Lung (tissue), 12 donors: Measurements from ENCODE around the gene SORL1. TPM values are rescaled to one million over a fixed set of nuclear protein-coding genes. Genes with fewer than 3 reads are reported as not detected.
A peak's percentile ranks its signal among the peaks of the same experiment; 100 is the strongest.

Experiments
- ATAC-seq: fragments of 200-7000 bp; cut with Tn5 transposase; one replicate; pipeline ENCODE4 v1.9.1; 2020; ENCODE audit warnings: moderate number of reproducible peaks; ENCODE audit not compliant: insufficient read depth, low FRiP score
- DNase-seq, 3 donors: peaks; one replicate each; pipeline ENCODE4 v3.0.0-alpha.2; 2013 to 2017
- H3K27ac ChIP-seq, 2 donors: one replicate each; pipeline ENCODE4 v1.5.1; 2013; ENCODE audit warnings: mild to moderate bottlenecking in 2 of 2, moderate library complexity in 2 of 2, control low read depth in 1 of 2, inconsistent platforms in 1 of 2, low read depth in 1 of 2, low read length in 1 of 2
- H3K27me3 ChIP-seq, 3 donors: one replicate each; pipeline ENCODE4 v1.5.1; 2013; ENCODE audit warnings: low read length in 2 of 3; ENCODE audit not compliant: control insufficient read depth in 3 of 3, insufficient read depth in 3 of 3
- H3K36me3 ChIP-seq, 4 donors: one replicate each; pipeline ENCODE4 v1.5.1; 2013; ENCODE audit warnings: low read length in 4 of 4, mild to moderate bottlenecking in 1 of 4, moderate library complexity in 1 of 4; ENCODE audit not compliant: control insufficient read depth in 4 of 4, insufficient read depth in 4 of 4
- H3K4me1 ChIP-seq, 5 donors: one replicate each; pipeline ENCODE4 v1.5.1; 2013; ENCODE audit warnings: low read length in 5 of 5, mild to moderate bottlenecking in 2 of 5, moderate library complexity in 1 of 5; ENCODE audit not compliant: control insufficient read depth in 5 of 5, insufficient read depth in 5 of 5
- H3K4me3 ChIP-seq: one replicate; pipeline ENCODE4 v1.5.1; 2013; ENCODE audit warnings: mild to moderate bottlenecking, control low read depth, moderate library complexity
- H3K9ac ChIP-seq, 2 donors: one replicate each; pipeline ENCODE4 v1.5.1; 2013; ENCODE audit warnings: low read length in 2 of 2, control low read depth in 1 of 2; ENCODE audit not compliant: insufficient read depth in 1 of 2
- H3K9me3 ChIP-seq, 4 donors: one replicate each; pipeline ENCODE4 v1.5.1; 2013; ENCODE audit warnings: low read length in 3 of 4, mild to moderate bottlenecking in 1 of 4, moderate library complexity in 1 of 4; ENCODE audit not compliant: control insufficient read depth in 4 of 4, insufficient read depth in 3 of 4
- CTCF ChIP-seq: IDR thresholded peaks from 2 replicates; pipeline ENCODE4 v1.5.1; 2012; ENCODE audit warnings: mild to moderate bottlenecking; ENCODE audit errors: control extremely low read depth, extremely low read depth
- WGBS, 2 donors: extraction: QIAGEN DNeasy Blood & Tissue Kit; methylation state at CpG; one replicate each; pipeline ENCODE4 v1.1.7; 2013; 5-methylcytosine and 5-hydroxymethylcytosine counted together
- polyA plus RNA-seq, 2 donors: library from polyadenylated mRNA; stranded (reverse); fragments of 200-250 nt; gene quantifications; one replicate each; pipeline ENCODE4 v1.2.1, GENCODE V29; 2013
- total RNA-seq, 2 donors: library from RNA; depleted of rRNA in 1 of 2; stranded (reverse); fragments of >200 nt in 1 of 2; gene quantifications; one replicate each; pipeline ENCODE4 v1.2.1, GENCODE V29; 2014 to 2021
- donor health status: control.
- donor health status: control.
- donor health status: Bipolar disorder and iron deficiency.
- donor health status: healthy.
- donor health status: DM: yes; HTN: yes; CAD: no.

SORL1 gene
- total and polyA plus RNA-seq, 4 donors: 1.9 to 67.0 (median 49.2) TPM

GRCh38 chr11:121589946-121590537 lies 137.9 kb downstream of the SORL1 start:
- Histone ChIP-seq H3K27ac (no peak overlapping the region), H3K9me3 (peaks cover 0 to 1% (median 0%) of the 10 kb centered on the region in 4 donors), H3K4me1 (peaks cover 0 to 2% (median 0%) of the 10 kb centered on the region in 5 donors), H3K36me3 (peaks cover 0 to 34% (median 11%) of the 10 kb centered on the region in 4 donors), H3K9ac (no peak overlapping the region), H3K4me3 (no peak overlapping the region), H3K27me3 (no peaks in the 10 kb centered on the region)
- ATAC-seq (no peak), DNase-seq (no peak)
- TF ChIP-seq CTCF: no peak
- 30 to 68% methylated on average over 5 of the region's 5 CpGs for WGBS, 2 donors

- WGBS, 2 donors: 89 to 92% methylated on average over 12 of the region's 12 CpGs
- no peak for DNase-seq
- Histone ChIP-seq H3K4me1 (peaks cover 0 to 2% (median 0%) of the 10 kb centered on the region in 5 donors), H3K9ac (no peak overlapping the region), H3K27ac (no peak overlapping the region), H3K4me3 (no peak overlapping the region), H3K9me3 (peaks cover 0 to 3% (median 0%) of the 10 kb centered on the region in 4 donors), H3K27me3 (no peaks in the 10 kb centered on the region), H3K36me3 (peaks cover 0 to 38% (median 14%) of the 10 kb centered on the region in 4 donors)
- TF ChIP-seq CTCF: no peak
- ATAC-seq: no peak
These were observed 138.8 kb downstream of the SORL1 start for GRCh38 chr11:121590772-121591404.

DNA sequence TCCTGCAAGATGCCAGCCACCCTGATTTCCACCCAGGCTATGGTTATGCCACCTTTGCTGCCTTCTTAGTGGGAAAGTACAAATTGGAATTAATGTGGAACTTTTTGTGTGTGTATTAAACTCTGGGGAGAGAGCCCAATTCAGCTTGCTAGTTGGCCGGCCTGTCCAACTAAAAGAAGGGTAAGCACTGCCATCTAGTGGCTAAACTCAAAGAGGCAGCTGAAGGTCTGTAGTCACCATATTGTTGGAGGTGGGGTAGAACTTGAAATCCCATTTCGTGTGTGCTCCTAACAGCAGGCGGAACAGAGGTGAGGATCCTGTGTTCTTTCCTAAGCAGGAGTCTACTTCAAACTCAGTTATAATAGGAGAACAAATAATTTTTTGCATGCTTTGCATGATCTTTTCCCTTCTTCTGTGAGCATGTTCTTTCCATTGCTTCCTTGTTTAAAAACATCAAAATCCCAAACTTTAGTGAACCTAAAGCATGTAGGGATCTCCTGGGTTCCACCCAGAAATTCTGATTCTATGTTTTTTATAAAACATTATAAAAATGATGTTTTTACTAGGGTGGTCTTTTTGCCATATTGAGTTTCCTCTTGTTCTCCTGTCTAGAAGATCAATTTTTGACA lies 139.4 kb downstream of the SORL1 start:
- DNase-seq (peak; percentile 80 to 88 (median 84)), ATAC-seq (no peak)
- H3K36me3 ChIP-seq: peaks cover 0 to 35% (median 15%) of the 10 kb centered on the region in 4 donors
- no peak overlapping the region for H3K9ac ChIP-seq
- peak; percentile 78 for TF ChIP-seq CTCF
- no peaks in the 10 kb centered on the region for H3K27me3 ChIP-seq
- peaks cover 0 to 3% (median 0%) of the 10 kb centered on the region in 4 donors for H3K9me3 ChIP-seq
- H3K4me1 ChIP-seq: no peaks in the 10 kb centered on the region
- H3K4me3 ChIP-seq: no peak overlapping the region
- WGBS, 2 donors: 8 to 17% methylated on average over 3 of the region's 3 CpGs
- H3K27ac ChIP-seq: no peak overlapping the region
